NB4 (cell line): ENCODE measurements around the gene GPSM1.

Experiments
- DNase-seq: peaks from one replicate; pipeline ENCODE4 v3.0.0; 2010; ENCODE audit warnings: low read depth
- H3K4me3 ChIP-seq: one replicate; pipeline ENCODE4 v1.5.1; 2011; ENCODE audit warnings: mild to moderate bottlenecking, low read depth, low read length, moderate library complexity
- MYC ChIP-seq: IDR thresholded peaks from 2 replicates; pipeline ENCODE4 v1.6.1; 2011; ENCODE audit warnings: low read depth, low read length
- POLR2A ChIP-seq: IDR thresholded peaks from 2 replicates; pipeline ENCODE4 v1.6.1; 2011; ENCODE audit warnings: mild to moderate bottlenecking; ENCODE audit not compliant: insufficient read length; ENCODE audit errors: extremely low read depth
- TF ChIP-seq, protein P1 (sequence below): IDR thresholded peaks from 2 replicates; pipeline ENCODE4 v1.6.1; 2011; ENCODE audit warnings: low read depth, low read length
- TF ChIP-seq, protein P2 (sequence below): IDR thresholded peaks from one replicate; pipeline ENCODE4 v1.5.1; 2012; ENCODE audit warnings: low read depth, low read length

Gene GPSM1

GRCh38 chr9:136358888-136359287, 31.5 kb downstream of the GPSM1 start:
- no peak for TF ChIP-seq MYC
- no peak overlapping the region for H3K4me3 ChIP-seq
- DNase-seq: no peak

DNA sequence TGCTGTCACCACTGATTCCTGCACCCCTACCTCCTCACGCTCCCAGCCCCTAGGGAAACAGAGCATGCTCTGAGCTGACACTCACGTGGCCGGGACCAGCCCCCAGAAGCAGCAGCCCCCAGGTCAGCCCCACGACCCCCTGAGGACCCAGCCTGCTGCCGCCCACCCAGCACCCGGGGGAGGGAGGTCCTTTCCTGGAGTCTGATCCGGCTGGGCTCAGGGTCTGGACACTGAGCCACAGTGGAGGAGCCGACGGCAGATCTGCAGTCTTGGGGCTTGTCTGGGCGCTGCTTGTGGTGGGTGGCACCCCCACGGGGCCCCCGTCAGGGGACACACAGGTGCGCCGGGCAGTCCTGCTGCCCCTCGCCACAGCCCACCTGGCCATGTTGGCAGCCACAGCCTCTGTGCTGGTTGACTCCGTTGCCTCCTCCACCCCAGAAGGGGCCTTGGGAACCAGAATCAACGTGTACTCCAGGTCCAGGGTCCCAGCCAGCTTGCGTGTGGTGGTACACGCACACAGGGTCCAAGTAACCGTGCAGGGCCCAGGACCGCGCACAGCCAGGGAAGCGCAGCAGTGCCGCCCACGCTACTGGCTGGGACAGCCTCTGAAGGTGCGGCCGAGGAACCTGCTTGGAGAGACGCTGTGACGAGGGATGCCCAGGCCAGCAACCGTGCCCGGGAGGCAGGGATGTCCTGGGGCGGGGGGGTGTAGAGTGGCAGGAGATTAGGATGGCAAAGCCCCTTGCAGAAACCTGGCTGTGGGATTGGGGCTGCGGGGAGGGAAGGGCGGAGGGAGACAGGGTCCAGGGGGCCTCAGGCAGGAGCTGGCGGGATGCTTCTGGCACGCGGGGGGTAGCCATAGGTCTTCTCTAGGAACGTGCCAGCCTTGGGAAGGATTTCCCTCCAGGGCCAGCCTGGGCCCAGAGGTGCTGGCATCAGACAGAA, 32.7 kb downstream of the GPSM1 start:
- no peak overlapping the region for H3K4me3 ChIP-seq
- DNase-seq: no peak
- TF ChIP-seq, protein P1, sequence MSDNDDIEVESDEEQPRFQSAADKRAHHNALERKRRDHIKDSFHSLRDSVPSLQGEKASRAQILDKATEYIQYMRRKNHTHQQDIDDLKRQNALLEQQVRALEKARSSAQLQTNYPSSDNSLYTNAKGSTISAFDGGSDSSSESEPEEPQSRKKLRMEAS: no peak

- no peak for TF ChIP-seq MYC
- TF ChIP-seq, protein P2, sequence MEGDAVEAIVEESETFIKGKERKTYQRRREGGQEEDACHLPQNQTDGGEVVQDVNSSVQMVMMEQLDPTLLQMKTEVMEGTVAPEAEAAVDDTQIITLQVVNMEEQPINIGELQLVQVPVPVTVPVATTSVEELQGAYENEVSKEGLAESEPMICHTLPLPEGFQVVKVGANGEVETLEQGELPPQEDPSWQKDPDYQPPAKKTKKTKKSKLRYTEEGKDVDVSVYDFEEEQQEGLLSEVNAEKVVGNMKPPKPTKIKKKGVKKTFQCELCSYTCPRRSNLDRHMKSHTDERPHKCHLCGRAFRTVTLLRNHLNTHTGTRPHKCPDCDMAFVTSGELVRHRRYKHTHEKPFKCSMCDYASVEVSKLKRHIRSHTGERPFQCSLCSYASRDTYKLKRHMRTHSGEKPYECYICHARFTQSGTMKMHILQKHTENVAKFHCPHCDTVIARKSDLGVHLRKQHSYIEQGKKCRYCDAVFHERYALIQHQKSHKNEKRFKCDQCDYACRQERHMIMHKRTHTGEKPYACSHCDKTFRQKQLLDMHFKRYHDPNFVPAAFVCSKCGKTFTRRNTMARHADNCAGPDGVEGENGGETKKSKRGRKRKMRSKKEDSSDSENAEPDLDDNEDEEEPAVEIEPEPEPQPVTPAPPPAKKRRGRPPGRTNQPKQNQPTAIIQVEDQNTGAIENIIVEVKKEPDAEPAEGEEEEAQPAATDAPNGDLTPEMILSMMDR: no peak
- TF ChIP-seq, protein P1: no peak
- no peak for TF ChIP-seq POLR2A
- DNase-seq: no peak
- no peak overlapping the region for H3K4me3 ChIP-seq
Measured at GRCh38 chr9:136361047-136361753, 33.9 kb downstream of the GPSM1 start.

- no peak for DNase-seq
- TF ChIP-seq, protein P1: no peak
- TF ChIP-seq MYC (no peak), POLR2A (no peak)
- TF ChIP-seq, protein P2: no peak
- no peak overlapping the region for H3K4me3 ChIP-seq
Measured at GRCh38 chr9:136361754-136362449, 34.6 kb downstream of the GPSM1 start.

DNA sequence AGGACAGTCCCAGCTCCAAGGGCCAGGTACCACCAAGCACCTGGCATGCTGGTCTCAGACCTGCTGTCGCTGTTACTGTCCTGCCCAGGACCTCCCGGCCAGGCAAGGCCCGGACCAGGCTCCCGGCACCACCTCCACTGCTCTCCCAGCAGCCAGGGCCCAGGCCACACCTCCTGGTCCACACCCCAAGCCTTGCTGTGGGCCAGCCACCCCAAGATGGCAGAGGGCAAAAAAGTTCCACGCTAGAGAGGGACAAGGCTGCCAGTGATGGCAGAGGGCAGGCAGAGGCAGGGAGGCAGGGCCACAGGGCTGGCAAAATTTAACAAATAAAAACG, 35.1 kb downstream of the GPSM1 start:
- H3K4me3 ChIP-seq: peak overlapping the region; percentile 9
- no peak for DNase-seq
- TF ChIP-seq MYC (no peak), POLR2A (no peak)
- TF ChIP-seq, protein P2: no peak
- TF ChIP-seq, protein P1: no peak

- peak; percentile 63 for TF ChIP-seq POLR2A
- peak; percentile 99 for TF ChIP-seq MYC
- TF ChIP-seq, protein P1: peak; percentile 97
- TF ChIP-seq, protein P2: peak; percentile 62
- H3K4me3 ChIP-seq: peak within 1 kb of the TSS; percentile 48
- DNase-seq: peak; percentile 94
Measured at GRCh38 chr9:136363106-136363948, 36.0 kb downstream of the GPSM1 start, which contains the start of gene DNLZ. Gene DNLZ (minus strand): TSS chr9:136363744. CDS start chr9:136363714, 30 bp downstream.
